Psoas muscle (tissue), 8 donors: Measurements from ENCODE around the gene APLP2. TPM values are rescaled to one million over a fixed set of nuclear protein-coding genes. Genes with fewer than 3 reads are reported as not detected.
"Not testable (repeated sequence)": the region's sequence is repeated elsewhere in the genome, so short reads cannot be mapped to it uniquely, and the experiment has no call there.

ENCODE experiments used
- ATAC-seq, 4 donors: fragments of 200-7000 bp; cut with Tn5 transposase; one replicate each; pipeline ENCODE4 v1.9.1; 2020; ENCODE audit warnings: moderate library complexity in 3 of 4, mild to moderate bottlenecking in 2 of 4
- DNase-seq, 2 donors: peaks; one replicate each; pipeline ENCODE4 v3.0.0-alpha.2; 2020
- H3K27ac ChIP-seq: fragments of 200-600 bp; one replicate; pipeline ENCODE4 v1.8.0; 2022
- H3K27me3 ChIP-seq, 3 donors: fragments of 200-600 bp in 1 of 3; one replicate each; pipeline versions ENCODE4 v1.6.1 to v1.8.0; 2013 to 2022; ENCODE audit warnings: low read length in 2 of 3, mild to moderate bottlenecking in 2 of 3, moderate library complexity in 1 of 3; ENCODE audit not compliant: insufficient read depth in 3 of 3
- H3K36me3 ChIP-seq, 2 donors: fragments of 200-600 bp in 1 of 2; one replicate each; pipeline versions ENCODE4 v1.6.1 to v1.8.0; 2013 to 2022; ENCODE audit warnings: low read depth in 1 of 2, mild to moderate bottlenecking in 1 of 2, moderate library complexity in 1 of 2; ENCODE audit not compliant: insufficient read depth in 1 of 2
- H3K4me1 ChIP-seq: fragments of 200-600 bp; one replicate; pipeline ENCODE4 v1.8.0; 2022
- H3K4me3 ChIP-seq: fragments of 200-600 bp; one replicate; pipeline ENCODE4 v1.8.0; 2022; ENCODE audit warnings: mild to moderate bottlenecking
- H3K9me3 ChIP-seq: fragments of 200-600 bp; one replicate; pipeline ENCODE4 v1.8.0; 2022
- WGBS, 3 donors: extraction: QIAGEN DNeasy Blood & Tissue Kit; methylation state at CpG; one replicate each; pipeline versions ENCODE4 v1.1.6 to v1.1.7; 2013; 5-methylcytosine and 5-hydroxymethylcytosine counted together
- intact Hi-C, 2 donors: fragments of 100-400 bp; cut with DNase I; formaldehyde crosslinking; loops; one replicate each; pipeline versions ENCODE4 v1.11.0 to v1.14.2; 2022
- polyA plus RNA-seq, 3 donors: library from polyadenylated mRNA; stranded (reverse); fragments of 200-250 nt; gene quantifications; one replicate each; pipeline ENCODE4 v1.2.3, GENCODE V29; 2013
- total RNA-seq, 4 donors: library from RNA; stranded (reverse); fragmentation: NEBNext Ultra II Directional in 2 of 4; extraction: Animal tissue kit (Norgen Biotek cat#: 25700) in 2 of 4; gene quantifications; one replicate each; pipeline versions ENCODE4 v1.2.1 to v1.2.4, GENCODE V29; 2021 to 2023
- TF ChIP-seq, protein P1 (sequence below): fragments of 200-600 bp; IDR thresholded peaks from one replicate; pipeline ENCODE4 v1.8.0; 2022; ENCODE audit warnings: antibody characterized with exemption
- donor health status: healthy with polysubstance abuse.
- donor health status: DM: no; HTN: no; CAD: no; lungs with moderate emphysema.
- donor health status: Bipolar disorder and iron deficiency.
- donor health status: healthy.
- donor health status: DM: yes; HTN: yes; CAD: no.
- donor health status: DM: no; HTN: no; CAD: no.
- donor health status: DM: no; HTN: no; CAD: no.
- donor health status: DM: yes; HTN: yes; CAD: no.

Gene APLP2
- total and polyA plus RNA-seq, 7 donors, result 37.8 to 96.7 (median 67.6) TPM

DNA sequence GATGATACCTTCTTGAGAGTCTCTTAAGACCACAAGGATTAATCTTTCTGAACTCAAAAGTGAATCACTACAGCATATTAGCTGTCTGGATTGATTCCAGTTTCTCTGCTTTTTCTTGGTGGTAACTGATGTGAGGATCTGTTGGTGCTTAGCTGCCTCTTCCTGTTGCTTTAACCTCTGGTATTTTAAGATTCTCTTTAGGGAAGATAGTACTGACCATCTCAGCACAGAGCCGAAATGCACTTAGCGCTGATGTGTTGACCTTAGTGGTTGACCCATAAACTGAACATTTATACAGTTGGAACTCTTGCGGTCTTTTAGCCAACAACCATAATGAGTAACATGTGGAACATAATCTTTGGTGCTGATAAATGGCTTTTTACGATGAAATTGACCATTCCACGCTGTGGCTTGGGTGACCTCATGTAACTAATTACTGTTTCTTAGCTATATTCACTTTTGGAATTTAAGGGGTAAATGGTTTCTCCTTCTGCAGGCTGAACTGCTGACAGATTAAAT, 33.7 kb downstream of the APLP2 start:
- Histone ChIP-seq H3K4me3 (no peak overlapping the region), H3K36me3 (no peaks in the 10 kb centered on the region), H3K27ac (peak overlapping the region; percentile 6), H3K9me3 (no peaks in the 10 kb centered on the region), H3K27me3 (no peaks in the 10 kb centered on the region), H3K4me1 (peaks cover 20% of the 10 kb centered on the region)
- TF ChIP-seq, protein P1, sequence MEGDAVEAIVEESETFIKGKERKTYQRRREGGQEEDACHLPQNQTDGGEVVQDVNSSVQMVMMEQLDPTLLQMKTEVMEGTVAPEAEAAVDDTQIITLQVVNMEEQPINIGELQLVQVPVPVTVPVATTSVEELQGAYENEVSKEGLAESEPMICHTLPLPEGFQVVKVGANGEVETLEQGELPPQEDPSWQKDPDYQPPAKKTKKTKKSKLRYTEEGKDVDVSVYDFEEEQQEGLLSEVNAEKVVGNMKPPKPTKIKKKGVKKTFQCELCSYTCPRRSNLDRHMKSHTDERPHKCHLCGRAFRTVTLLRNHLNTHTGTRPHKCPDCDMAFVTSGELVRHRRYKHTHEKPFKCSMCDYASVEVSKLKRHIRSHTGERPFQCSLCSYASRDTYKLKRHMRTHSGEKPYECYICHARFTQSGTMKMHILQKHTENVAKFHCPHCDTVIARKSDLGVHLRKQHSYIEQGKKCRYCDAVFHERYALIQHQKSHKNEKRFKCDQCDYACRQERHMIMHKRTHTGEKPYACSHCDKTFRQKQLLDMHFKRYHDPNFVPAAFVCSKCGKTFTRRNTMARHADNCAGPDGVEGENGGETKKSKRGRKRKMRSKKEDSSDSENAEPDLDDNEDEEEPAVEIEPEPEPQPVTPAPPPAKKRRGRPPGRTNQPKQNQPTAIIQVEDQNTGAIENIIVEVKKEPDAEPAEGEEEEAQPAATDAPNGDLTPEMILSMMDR, result no peak
- DNase-seq, result no peak
- intact Hi-C loops, result no loop called here
- peak; percentile 30 to 54 (median 44) for ATAC-seq
- 38 to 49% (median 43%) methylated on average over 5 of the region's 5 CpGs for WGBS, 3 donors

- peaks cover 4 to 19% of the 10 kb centered on the region in 2 donors for H3K36me3 ChIP-seq
- TF ChIP-seq, protein P1, result no peak
- intact Hi-C loops, result no loop called here
- H3K4me3 ChIP-seq, result no peak overlapping the region
- DNase-seq (no peak), ATAC-seq (no peak)
- H3K9me3 ChIP-seq, result no peaks in the 10 kb centered on the region
- 89 to 94% (median 93%) methylated on average over 5 of the region's 5 CpGs for WGBS, 3 donors
- peaks cover 20% of the 10 kb centered on the region for H3K4me1 ChIP-seq
- H3K27me3 ChIP-seq, result no peaks in the 10 kb centered on the region
- H3K27ac ChIP-seq, result no peak overlapping the region
Observed at GRCh38 chr11:130106381-130106780, 36.7 kb downstream of the APLP2 start.

DNA sequence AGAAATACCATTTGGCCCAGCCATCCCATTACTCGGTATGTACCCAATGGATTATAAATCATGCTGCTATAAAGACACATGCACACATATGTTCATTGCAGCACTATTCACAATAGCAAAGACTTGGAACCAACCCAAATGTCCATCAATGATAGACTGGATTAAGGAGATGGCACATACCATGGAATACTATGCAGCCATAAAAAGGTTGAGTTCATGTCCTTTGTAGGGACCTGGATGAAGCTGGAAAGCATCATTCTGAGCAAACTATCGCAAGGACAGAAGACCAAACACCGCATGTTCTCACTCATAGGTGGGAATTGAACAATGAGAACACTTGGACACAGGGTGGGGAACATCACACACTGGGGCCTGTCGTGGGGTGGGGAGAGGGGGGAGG, 39.0 kb downstream of the APLP2 start:
- H3K27ac ChIP-seq, H3K27me3 ChIP-seq, DNase-seq, H3K4me3 ChIP-seq, ATAC-seq, intact Hi-C loops, H3K9me3 ChIP-seq, H3K4me1 ChIP-seq: not testable (repeated sequence)
- peaks cover 5 to 40% of the 10 kb centered on the region in 2 donors for H3K36me3 ChIP-seq
- 92 to 99% (median 95%) methylated on average over 3 to 4 of the region's 4 CpGs for WGBS, 3 donors

GRCh38 chr11:130109386-130109785, 39.7 kb downstream of the APLP2 start:
- WGBS, 3 donors, result 94 to 97% (median 95%) methylated on average over 2 of the region's 2 CpGs
- ATAC-seq (no peak), DNase-seq (no peak)
- Histone ChIP-seq H3K36me3 (peaks cover 5 to 40% of the 10 kb centered on the region in 2 donors), H3K27me3 (no peaks in the 10 kb centered on the region), H3K4me1 (no peaks in the 10 kb centered on the region), H3K9me3 (no peaks in the 10 kb centered on the region), H3K4me3 (no peak overlapping the region), H3K27ac (no peak overlapping the region)
- intact Hi-C loops, result no loop called here
- TF ChIP-seq, protein P1, result no peak

DNA sequence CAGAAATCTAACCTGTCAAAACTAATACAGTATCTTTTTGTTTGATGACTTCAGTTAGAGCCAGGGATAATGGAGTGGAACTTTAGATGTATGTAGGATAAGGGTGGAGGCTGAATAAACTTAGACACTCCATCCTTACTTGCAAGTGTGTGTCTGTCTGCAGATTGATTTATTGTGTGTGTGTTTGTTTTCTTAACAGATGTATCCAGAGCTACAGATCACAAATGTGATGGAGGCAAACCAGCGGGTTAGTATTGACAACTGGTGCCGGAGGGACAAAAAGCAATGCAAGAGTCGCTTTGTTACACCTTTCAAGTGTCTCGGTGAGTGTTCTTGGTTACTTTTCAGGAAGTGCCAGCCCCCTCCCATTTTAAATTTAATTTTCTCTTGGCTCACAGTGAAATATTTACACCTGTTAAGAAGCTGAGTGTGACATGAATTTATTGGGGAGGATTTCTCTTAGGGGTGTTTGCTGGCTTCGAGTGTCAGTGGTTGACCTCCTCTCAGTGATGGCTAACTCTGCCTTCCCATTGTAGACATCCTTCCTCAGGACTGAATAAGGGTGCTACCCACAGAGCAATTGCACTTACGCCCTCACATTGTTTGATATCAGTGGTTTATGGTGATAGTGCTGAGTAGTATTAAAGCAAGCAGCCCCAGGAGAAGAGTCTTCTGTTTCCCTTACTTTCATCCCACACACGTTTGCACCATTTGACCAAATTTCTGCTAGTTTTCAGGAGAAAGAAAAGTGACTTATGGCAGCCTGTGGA, 40.8 kb downstream of the APLP2 start:
- no peak for ATAC-seq
- no peak overlapping the region for H3K27ac ChIP-seq
- peaks cover 10% of the 10 kb centered on the region for H3K4me1 ChIP-seq
- peaks cover 5 to 40% of the 10 kb centered on the region in 2 donors for H3K36me3 ChIP-seq
- intact Hi-C loops, result no loop called here
- 83 to 88% (median 83%) methylated on average over 7 of the region's 7 CpGs for WGBS, 3 donors
- TF ChIP-seq, protein P1, result no peak
- H3K27me3 ChIP-seq, result no peaks in the 10 kb centered on the region
- H3K9me3 ChIP-seq, result no peaks in the 10 kb centered on the region
- H3K4me3 ChIP-seq, result no peak overlapping the region
- DNase-seq, result no peak
